Stomach (tissue), 9 donors: ENCODE results near the gene CDC42BPB. TPM values are rescaled to one million over a fixed set of nuclear protein-coding genes. Genes with fewer than 3 reads are reported as not detected.

Experiments
- DNase-seq, 2 donors: peaks; one replicate each; pipeline versions ENCODE4 v3.0.0 to v3.0.0-alpha.2; 2013 to 2019
- H3K27ac ChIP-seq, 5 donors: fragments of 200-600 bp in 4 of 5; sonication (generic) in 4 of 5; one replicate each; pipeline ENCODE4 v1.5.1; 2013 to 2019; ENCODE audit warnings: mild to moderate bottlenecking in 1 of 5, moderate library complexity in 1 of 5
- H3K27me3 ChIP-seq, 3 donors: fragments of 200-600 bp; sonication (generic); one replicate each; pipeline ENCODE4 v1.5.1; 2017 to 2019; ENCODE audit warnings: mixed run types in 1 of 3
- H3K36me3 ChIP-seq, 4 donors: fragments of 200-600 bp; sonication (generic); 1 replicate in 3 of 4; 2 replicates in 1 of 4; pipeline ENCODE4 v1.5.1; 2016 to 2019
- H3K4me1 ChIP-seq, 4 donors: fragments of 200-600 bp; sonication (generic); one replicate each; pipeline ENCODE4 v1.5.1; 2016 to 2019
- H3K4me3 ChIP-seq, 4 donors: fragments of 200-600 bp; sonication (generic) in 3 of 4; one replicate each; pipeline ENCODE4 v1.5.1; 2016 to 2019; ENCODE audit warnings: mild to moderate bottlenecking in 1 of 4
- H3K9me3 ChIP-seq, 4 donors: fragments of 200-600 bp; sonication (generic); one replicate each; pipeline ENCODE4 v1.5.1; 2016 to 2019
- CTCF ChIP-seq, 7 experiments: fragments of 450-650 bp in 4 of 7; fragments of 200-600 bp in 3 of 7; sonication (generic) in 3 of 7; IDR thresholded peaks; one replicate each; pipeline ENCODE4 v1.5.1; 2016 to 2019; ENCODE audit warnings: antibody characterized with exemption in 7 of 7, control low read depth in 2 of 7, mild to moderate bottlenecking in 1 of 7
- EP300 ChIP-seq: sonication (generic); formaldehyde crosslinking; IDR thresholded peaks from one replicate; pipeline ENCODE4 v1.6.1; 2017; ENCODE audit warnings: antibody characterized with exemption
- POLR2A ChIP-seq, 4 donors: fragments of 450-650 bp; IDR thresholded peaks; one replicate each; pipeline ENCODE4 v1.6.1; 2016; ENCODE audit warnings: antibody characterized with exemption in 4 of 4, control low read depth in 2 of 4, mild to moderate bottlenecking in 1 of 4, moderate library complexity in 1 of 4
- POLR2AphosphoS5 ChIP-seq, 3 donors: sonication (generic); formaldehyde crosslinking; IDR thresholded peaks; one replicate each; pipeline ENCODE4 v1.6.1; 2016; ENCODE audit warnings: antibody characterized with exemption in 3 of 3
- WGBS, 5 donors: extraction: QIAGEN DNeasy Blood & Tissue Kit in 3 of 5; methylation state at CpG; one replicate each; pipeline versions ENCODE4 v1.1.5 to v1.1.7; 2013 to 2018; 5-methylcytosine and 5-hydroxymethylcytosine counted together
- intact Hi-C: fragments of 100-400 bp; cut with DNase I; formaldehyde crosslinking; loops from one replicate; pipeline ENCODE4 v1.15.1; 2023; ENCODE audit warnings: low total_unique reads
- polyA plus RNA-seq, 3 donors: library from polyadenylated mRNA; stranded (reverse); fragments of 200-250 nt; gene quantifications; one replicate each; pipeline ENCODE4 v1.2.3, GENCODE V29; 2013
- total RNA-seq, 5 donors: library from RNA; depleted of rRNA; stranded (reverse); fragments of >200 nt; gene quantifications; one replicate each; pipeline versions ENCODE4 v1.1.0 to v1.2.3, GENCODE V29; 2014 to 2016
- donor health status: healthy with polysubstance abuse.
- donor health status: Bipolar disorder and iron deficiency.
- donor health status: healthy.

The CDC42BPB gene
- total and polyA plus RNA-seq, 8 donors = 16.3 to 400 (median 127) TPM

GRCh38 chr14:102947321-102948103 lies 109.8 kb downstream of the CDC42BPB start:
- peaks cover 86 to 95% (median 94%) of the 10 kb centered on the region in 4 donors for H3K36me3 ChIP-seq
- intact Hi-C loops = no loop called here
- no peak overlapping the region for H3K4me3 ChIP-seq
- TF ChIP-seq CTCF (IDR thresholded peaks at IDR 0.05) = no peak
- TF ChIP-seq POLR2A (IDR thresholded peaks at IDR 0.05) = no peak
- TF ChIP-seq POLR2AphosphoS5 (IDR thresholded peaks at IDR 0.05) = no peak
- no peak for TF ChIP-seq EP300
- DNase-seq = no peak
- H3K4me1 ChIP-seq = peaks cover 15 to 23% (median 18%) of the 10 kb centered on the region in 4 donors
- H3K27ac ChIP-seq = no peak overlapping the region
- H3K27me3 ChIP-seq = no peaks in the 10 kb centered on the region
- WGBS, 5 donors = 86 to 91% (median 88%) methylated on average over 27 of the region's 27 CpGs
- no peaks in the 10 kb centered on the region for H3K9me3 ChIP-seq

DNA sequence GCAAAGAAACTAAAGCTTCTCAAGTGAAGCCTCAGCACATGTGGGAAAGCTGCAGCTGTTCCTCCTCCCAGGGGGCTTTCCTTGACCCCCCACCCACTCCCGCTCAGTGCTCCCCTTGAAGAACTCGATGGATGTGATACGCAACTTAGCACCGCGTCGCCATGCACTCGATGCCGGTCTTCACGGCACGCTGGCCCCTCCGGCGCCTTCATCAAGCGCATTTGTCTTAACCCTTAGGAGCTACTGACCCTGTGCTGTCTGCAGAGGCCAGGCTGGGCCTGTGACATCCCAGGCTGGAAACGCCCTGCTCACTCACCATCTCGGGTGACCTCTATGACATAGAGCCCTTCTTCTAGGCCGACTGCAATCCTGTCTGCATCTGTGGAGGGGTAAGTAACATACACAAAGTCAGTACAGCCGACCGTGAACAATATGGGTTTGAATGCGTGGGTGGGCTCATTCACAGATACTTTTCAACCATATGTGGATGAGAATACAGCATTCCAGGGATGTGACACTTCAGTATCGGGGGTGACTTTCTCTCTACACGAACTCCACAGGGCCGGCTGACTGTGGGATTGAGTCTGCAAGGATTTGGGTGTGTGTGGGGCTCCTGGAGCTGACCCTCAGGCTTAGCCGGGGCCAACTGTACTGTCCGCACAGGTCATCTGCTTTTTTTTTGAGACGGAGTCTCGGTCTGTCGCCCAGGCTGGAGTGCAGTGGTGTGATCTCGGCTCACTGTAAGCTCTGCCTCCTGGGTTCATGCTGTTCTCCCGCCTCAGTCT lies 111.8 kb downstream of the CDC42BPB start:
- Histone ChIP-seq H3K27me3 (no peaks in the 10 kb centered on the region), H3K36me3 (peaks cover 84 to 95% (median 94%) of the 10 kb centered on the region in 4 donors)

DNA sequence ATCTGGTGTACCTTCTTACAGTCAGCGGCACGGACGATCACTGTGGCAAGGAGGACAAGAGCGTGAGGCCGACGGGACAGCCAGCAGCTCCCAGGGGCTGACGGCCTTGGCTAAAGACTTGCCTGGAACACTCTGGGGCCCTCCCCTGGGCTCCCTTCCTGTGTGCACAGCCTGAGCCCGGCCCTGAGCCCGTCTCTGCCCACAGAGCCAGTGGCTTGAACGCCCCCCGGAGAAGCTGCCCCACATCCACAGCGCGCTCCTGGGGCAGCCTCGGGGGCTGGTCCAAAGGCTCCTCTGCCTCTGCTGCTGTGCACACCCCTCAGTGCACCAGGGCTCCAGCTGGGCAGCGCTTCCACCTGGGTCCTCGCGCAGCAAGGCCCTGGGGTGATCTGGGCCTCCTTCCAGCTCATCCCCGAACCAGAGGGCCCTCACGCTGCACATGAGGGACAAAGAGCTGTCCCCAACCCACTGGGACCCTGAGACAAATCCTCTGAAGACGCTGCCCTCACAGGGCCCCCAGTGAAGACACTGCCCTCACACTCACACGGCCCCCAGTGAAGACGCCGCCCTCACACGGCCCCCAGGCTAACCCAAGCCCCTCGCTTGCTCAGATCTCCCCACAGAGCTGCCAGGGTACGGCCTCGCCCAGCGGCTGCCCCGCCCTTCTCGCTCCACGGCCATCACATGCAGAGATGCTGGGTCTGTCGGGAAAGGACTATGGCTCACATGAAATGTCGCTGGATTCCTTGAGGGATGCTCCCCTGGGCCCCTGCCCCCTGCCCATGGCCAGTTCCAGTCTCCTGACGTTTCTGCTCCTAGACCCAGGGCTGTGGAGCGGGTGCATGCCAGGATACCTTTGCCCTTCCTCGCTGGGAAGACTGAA lies 112.7 kb downstream of the CDC42BPB start:
- Histone ChIP-seq H3K4me1 (peaks cover 16 to 33% (median 25%) of the 10 kb centered on the region in 4 donors), H3K27me3 (no peaks in the 10 kb centered on the region), H3K36me3 (peaks cover 81 to 95% (median 93%) of the 10 kb centered on the region in 4 donors), H3K4me3 (no peak overlapping the region), H3K27ac (no peak overlapping the region), H3K9me3 (no peaks in the 10 kb centered on the region)
- intact Hi-C loops = no loop called here
- WGBS, 5 donors = 91 to 94% (median 93%) methylated on average over 31 to 36 of the region's 36 CpGs
- no peak for TF ChIP-seq POLR2A (IDR thresholded peaks at IDR 0.05)
- TF ChIP-seq EP300 = no peak
- no peak for TF ChIP-seq CTCF (IDR thresholded peaks at IDR 0.05)
- TF ChIP-seq POLR2AphosphoS5 (IDR thresholded peaks at IDR 0.05) = no peak
- no peak for DNase-seq

More for the DNA sequence above, 111.8 kb downstream of the CDC42BPB start:
- Histone ChIP-seq H3K9me3 (no peaks in the 10 kb centered on the region), H3K4me3 (no peak overlapping the region), H3K4me1 (peaks cover 21 to 34% (median 25%) of the 10 kb centered on the region in 4 donors), H3K27ac (no peak overlapping the region)
- 90 to 93% (median 92%) methylated on average over 29 of the region's 29 CpGs for WGBS, 5 donors
- DNase-seq = no peak
- TF ChIP-seq POLR2A (IDR thresholded peaks at IDR 0.05) (no peak), EP300 (no peak), POLR2AphosphoS5 (IDR thresholded peaks at IDR 0.05) (no peak), CTCF (IDR thresholded peaks at IDR 0.05) (no peak)
- intact Hi-C loops = no loop called here

- WGBS, 5 donors = 95 to 96% (median 96%) methylated on average over 15 of the region's 15 CpGs
- TF ChIP-seq CTCF (IDR thresholded peaks at IDR 0.05) (no peak), POLR2A (IDR thresholded peaks at IDR 0.05) (no peak), POLR2AphosphoS5 (IDR thresholded peaks at IDR 0.05) (no peak), EP300 (no peak)
- intact Hi-C loops = no loop called here
- H3K4me3 ChIP-seq = no peak overlapping the region
- H3K27ac ChIP-seq = no peak overlapping the region
- H3K36me3 ChIP-seq = peaks cover 80 to 95% (median 93%) of the 10 kb centered on the region in 4 donors
- peaks cover 9 to 26% (median 19%) of the 10 kb centered on the region in 4 donors for H3K4me1 ChIP-seq
- no peaks in the 10 kb centered on the region for H3K9me3 ChIP-seq
- no peaks in the 10 kb centered on the region for H3K27me3 ChIP-seq
- no peak for DNase-seq
These were observed 113.4 kb downstream of the CDC42BPB start for GRCh38 chr14:102943979-102944378.
